ENCODE data around the gene ACOX3.
"Not testable (repeated sequence)": the region's sequence is repeated elsewhere in the genome, so short reads cannot be mapped to it uniquely, and the experiment has no call there.

ACOX3 gene

DNA sequence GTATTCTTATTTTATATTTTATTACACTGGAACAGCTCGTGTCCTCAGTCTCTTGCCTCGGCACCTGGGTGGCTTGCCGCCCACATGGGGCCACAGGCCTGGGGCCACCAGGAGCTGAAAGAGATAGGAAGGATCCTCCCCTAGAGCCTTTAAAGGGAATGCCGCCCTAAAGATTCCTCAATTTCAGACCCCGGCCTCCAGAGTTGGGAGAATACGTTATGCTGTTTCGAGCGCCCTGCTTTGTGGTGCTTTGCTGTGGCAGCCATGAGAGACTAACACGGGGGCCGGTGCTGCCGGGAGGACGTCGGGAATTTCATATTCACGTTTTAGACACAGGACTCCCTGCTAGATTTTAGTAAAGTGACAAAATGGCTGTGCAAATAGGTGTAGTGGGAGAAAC, 33.2 kb downstream of the ACOX3 start:
- no peak overlapping the region for H3K27ac Mint-ChIP-seq
- peaks cover 10% of the 10 kb centered on the region for H3K4me1 Mint-ChIP-seq
- H3K9me3 Mint-ChIP-seq = no peaks in the 10 kb centered on the region
- no peaks in the 10 kb centered on the region for H3K27me3 Mint-ChIP-seq
- DNase-seq (no peak), ATAC-seq (no peak)
- no peak overlapping the region for H3K4me3 Mint-ChIP-seq

DNA sequence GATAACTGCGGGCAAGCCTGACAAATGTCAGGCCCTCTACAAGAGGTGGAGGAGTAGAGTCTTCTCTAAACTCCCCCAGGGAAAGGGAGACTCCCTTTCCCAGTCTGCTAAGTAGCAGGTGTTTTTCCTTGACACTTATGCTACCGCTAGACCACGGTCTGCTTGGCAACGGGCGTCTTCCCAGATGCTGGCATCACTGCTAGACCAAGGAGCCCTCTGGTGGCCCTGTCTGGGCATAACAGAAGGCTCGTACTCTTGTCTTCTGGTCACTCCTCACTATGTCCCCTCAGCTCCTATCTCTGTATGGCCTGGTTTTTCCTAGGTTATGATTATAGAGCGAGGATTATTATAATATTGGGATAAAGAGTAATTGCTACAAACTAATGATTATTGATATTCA, 33.6 kb downstream of the ACOX3 start:
- not testable (repeated sequence) for H3K4me3 Mint-ChIP-seq

DNA sequence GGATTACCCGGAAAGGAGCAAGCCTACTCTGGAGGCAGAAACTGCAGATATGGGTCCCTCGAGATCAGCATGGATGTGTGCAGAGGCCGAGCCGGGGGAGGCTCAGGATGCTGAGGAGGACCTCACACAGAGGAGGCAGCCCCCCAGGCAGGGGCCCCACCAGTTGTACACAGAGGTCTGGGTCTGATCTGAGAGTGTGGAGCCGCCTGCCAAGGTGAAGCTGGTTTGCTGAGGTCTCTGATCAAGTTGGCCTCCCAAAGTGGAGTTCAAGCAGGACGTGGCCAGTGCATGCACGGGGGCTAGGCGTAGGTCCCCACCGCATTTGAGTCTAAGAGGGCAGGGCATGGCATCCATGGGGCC, 35.0 kb downstream of the ACOX3 start:
- no peak overlapping the region for H3K27ac Mint-ChIP-seq
- no peak for ATAC-seq
- DNase-seq = no peak
- no peaks in the 10 kb centered on the region for H3K9me3 Mint-ChIP-seq
- peaks cover 10% of the 10 kb centered on the region for H3K4me1 Mint-ChIP-seq
- no peak overlapping the region for H3K4me3 Mint-ChIP-seq
- no peaks in the 10 kb centered on the region for H3K27me3 Mint-ChIP-seq

More for the DNA sequence above, 33.6 kb downstream of the ACOX3 start:
- not testable (repeated sequence) for H3K27ac Mint-ChIP-seq, H3K4me1 Mint-ChIP-seq, H3K27me3 Mint-ChIP-seq, H3K9me3 Mint-ChIP-seq, DNase-seq, ATAC-seq

DNA sequence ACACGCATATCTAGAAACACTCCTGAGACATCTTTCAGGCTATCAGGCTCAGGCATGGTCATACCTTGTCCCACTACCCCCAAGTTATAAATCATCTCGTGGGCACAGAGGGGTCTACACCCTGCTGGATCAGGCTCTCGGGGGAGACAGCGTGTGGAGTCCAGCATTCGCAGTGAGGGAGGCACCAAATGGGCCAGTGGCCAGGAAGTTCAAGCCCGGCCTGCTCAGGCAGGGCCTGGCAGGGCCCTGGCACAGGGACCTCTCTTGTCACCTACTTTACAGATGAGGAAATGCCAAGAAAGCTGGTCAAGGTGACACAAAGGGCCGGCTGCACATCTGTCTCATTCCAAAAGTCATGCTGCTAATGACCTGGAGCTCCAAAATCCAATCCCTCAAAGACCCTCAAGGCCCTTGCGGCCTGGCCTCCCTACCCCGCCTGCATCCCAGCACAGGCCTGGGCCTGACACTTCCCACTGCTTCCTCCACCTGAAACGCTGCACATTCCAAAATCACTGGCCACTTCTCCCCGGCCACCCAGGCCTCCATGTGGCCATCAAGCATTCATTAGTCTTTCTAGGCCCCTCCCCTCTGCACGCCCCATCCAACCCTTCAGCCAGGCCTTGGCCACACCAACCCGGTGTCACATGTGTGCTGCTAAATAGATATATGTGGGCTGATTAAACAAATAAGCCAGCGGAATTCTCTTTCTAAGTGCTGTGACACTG, 35.6 kb downstream of the ACOX3 start:
- Mint-ChIP-seq H3K9me3 (no peaks in the 10 kb centered on the region), H3K27me3 (no peaks in the 10 kb centered on the region), H3K27ac (no peak overlapping the region), H3K4me1 (peaks cover 10% of the 10 kb centered on the region), H3K4me3 (no peak overlapping the region)
- ATAC-seq = no peak
- no peak for DNase-seq

DNA sequence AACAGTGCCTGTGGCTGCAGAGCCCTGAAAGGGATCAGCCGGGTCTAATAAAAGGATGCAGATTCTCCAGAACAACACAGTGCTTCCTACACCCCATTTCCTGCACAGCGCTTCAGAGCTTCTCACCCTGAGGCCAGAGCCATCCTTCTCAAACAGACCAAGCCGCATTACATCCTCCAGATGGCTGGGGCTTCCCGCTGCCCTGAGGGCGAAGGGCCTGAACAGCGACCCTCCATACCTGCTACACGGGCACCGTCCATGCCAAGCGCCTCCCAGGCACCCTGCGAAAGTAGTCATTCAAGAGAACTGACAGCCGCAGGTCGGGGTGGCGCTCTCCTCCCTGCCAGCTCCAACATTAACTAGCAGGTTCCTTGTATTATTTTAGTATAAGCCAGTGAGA, 36.5 kb downstream of the ACOX3 start:
- no peak for ATAC-seq
- Mint-ChIP-seq H3K4me3 (no peak overlapping the region), H3K27me3 (no peaks in the 10 kb centered on the region), H3K27ac (no peak overlapping the region), H3K4me1 (no peaks in the 10 kb centered on the region), H3K9me3 (no peaks in the 10 kb centered on the region)
- no peak for DNase-seq

DNA sequence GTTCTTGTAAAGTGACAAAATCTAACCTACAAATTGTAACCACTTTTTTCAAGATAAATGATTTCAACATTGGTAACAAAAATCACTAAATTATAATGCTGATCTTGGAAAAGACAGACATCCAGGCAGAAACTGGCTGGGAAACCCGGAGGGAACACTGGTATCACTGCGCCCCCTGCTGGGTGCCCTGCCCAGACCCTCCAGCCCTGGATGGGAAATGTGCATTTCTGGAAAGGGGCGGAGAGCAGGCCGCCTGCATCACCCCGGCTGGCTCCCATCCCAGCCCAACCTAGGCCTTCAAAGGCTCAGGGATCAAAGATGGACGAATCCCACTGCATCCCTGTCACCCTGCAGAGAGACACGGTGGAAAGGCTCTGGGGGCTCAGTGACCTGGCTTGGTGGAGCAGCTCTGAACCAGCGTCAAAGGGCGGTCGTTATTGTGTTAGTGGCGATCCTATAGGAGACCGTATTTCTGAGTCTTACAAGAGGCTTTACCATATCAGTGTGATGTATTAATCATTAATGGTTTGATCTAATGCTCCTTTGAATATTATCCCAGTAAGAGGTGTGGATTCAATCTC, 37.3 kb downstream of the ACOX3 start:
- Mint-ChIP-seq H3K27ac (no peak overlapping the region), H3K4me3 (no peak overlapping the region), H3K27me3 (no peaks in the 10 kb centered on the region), H3K4me1 (no peaks in the 10 kb centered on the region), H3K9me3 (no peaks in the 10 kb centered on the region)
- DNase-seq = peak in 1 of 2 donors; percentile 16
- peak; percentile 56 for ATAC-seq

DNA sequence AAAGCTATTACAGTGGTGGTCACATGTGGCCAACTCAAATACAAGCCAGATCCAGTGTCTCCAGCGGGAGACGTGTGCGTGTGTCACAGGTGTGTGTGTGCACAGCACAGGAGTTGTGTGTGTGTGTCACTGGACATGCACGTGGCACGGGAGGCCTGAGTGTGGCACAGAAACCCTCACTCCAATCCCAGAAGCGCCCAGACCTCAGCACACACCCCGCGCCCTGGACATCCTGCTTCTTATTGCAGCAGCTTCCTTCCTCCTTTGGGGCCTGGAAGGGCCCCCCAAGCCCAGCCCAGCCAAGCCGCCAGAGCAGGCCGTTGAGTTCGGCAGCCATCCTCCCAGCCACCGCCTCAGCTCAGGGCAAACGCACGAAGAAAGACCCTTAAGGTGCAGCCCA, 37.9 kb downstream of the ACOX3 start:
- ATAC-seq (no peak), DNase-seq (no peak)
- no peaks in the 10 kb centered on the region for H3K4me1 Mint-ChIP-seq
- no peak overlapping the region for H3K4me3 Mint-ChIP-seq
- H3K27ac Mint-ChIP-seq = peak overlapping the region in 1 of 2 donors; percentile 35
- no peaks in the 10 kb centered on the region for H3K27me3 Mint-ChIP-seq
- H3K9me3 Mint-ChIP-seq = no peaks in the 10 kb centered on the region

DNA sequence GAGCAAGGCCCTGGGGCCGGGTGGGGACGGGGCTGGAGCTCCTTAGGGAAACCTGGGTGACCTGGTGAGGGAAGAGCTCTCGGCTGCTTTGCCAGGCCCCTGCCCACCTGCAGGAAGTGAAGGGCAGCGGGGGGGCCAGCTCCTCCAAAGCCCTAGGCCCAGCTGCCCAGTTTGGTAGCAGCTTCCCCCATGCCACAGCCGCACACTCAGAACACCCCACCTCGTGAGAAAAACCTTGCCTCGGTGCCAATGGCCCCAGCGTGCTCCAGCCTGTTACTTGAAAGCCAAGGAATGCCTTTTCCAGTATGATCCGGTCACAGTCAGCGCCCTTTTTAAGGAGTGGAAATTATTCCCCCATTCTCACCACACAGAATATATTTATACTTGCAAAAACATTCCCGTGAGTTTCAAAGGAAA, 38.3 kb downstream of the ACOX3 start:
- Mint-ChIP-seq H3K27me3 (no peaks in the 10 kb centered on the region), H3K27ac (no peak overlapping the region), H3K4me3 (no peak overlapping the region), H3K4me1 (no peaks in the 10 kb centered on the region), H3K9me3 (no peaks in the 10 kb centered on the region)
- no peak for DNase-seq
- no peak for ATAC-seq

DNA sequence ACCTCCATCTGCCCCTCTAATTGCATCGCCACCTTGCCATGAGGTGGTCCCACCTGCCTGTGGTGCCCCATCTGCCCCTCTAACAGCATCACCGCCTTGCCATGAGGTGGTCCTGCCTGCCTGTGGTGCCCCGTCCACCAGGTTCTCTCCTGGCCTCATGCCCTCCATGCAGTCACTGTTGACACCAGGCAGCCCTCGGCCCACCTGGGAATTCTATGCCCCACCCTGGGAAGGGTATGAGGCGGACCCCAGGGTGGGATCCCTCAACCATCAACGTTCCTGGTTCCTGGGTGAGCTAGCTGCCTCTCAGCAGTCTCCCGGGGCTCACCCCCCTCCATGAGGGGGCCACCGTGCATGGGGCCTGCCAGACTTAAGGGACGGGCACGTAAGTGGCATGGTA, 38.9 kb downstream of the ACOX3 start:
- Mint-ChIP-seq H3K27ac (peak overlapping the region in 1 of 2 donors; percentile 96), H3K9me3 (no peaks in the 10 kb centered on the region), H3K27me3 (no peaks in the 10 kb centered on the region), H3K4me3 (no peak overlapping the region), H3K4me1 (no peaks in the 10 kb centered on the region)
- DNase-seq = no peak
- ATAC-seq = peak; percentile 25

DNA sequence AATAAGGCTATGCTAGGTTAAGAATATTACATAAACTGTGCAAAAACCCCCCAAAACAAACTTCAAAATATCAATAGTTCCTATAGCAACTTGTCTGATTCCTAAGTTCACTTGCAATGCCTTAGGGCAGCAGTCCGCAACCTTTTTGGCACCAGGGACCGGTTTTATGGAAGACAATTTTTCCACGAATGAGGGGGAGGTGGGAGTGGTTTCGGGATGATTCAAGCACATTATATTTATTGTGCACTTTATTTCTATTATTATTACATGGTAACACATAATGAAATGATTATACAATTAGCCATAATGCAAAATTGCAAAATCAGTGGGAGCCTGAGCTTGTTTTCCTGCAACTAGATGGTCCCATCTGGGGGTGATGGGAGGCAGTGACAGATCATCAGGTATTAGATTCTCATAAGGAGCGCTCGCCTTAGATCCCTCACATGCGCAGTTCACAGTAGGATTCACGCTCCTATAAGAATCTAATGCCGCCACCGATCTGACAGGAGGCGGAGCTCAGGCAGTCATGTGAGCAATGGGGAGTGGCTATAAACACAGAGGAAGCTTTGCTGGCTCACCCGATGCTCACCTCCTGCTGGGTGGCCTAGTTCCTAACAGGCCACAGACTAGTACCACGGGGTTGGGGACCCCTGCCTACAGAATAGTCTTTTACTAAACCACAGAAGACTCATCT, 39.7 kb downstream of the ACOX3 start:
- no peak for ATAC-seq
- Mint-ChIP-seq H3K9me3 (no peaks in the 10 kb centered on the region), H3K27ac (peak overlapping the region in 1 of 2 donors; percentile 96), H3K4me3 (no peak overlapping the region), H3K27me3 (no peaks in the 10 kb centered on the region), H3K4me1 (no peaks in the 10 kb centered on the region)
- no peak for DNase-seq

DNA sequence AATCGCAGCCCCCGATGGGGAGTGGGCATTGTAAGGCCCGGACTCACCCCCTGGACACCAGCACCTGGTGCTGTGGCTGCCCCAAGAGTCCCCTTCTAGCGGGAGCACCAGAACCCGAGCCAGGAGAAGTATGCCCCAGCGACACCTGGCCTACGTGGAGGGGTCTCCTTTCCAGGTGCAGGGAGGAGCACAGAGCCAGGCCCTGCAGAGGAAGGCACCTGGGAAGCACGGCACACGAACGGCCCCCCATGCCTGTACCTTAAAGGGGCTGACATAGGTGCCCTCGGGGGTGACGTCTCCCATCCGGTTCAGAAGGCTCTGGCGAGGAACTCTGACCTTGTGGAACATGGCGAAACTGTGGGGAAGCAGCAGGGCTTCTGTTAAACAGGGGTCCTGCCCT, 41.2 kb downstream of the ACOX3 start:
- H3K4me3 Mint-ChIP-seq = no peak overlapping the region
- no peak for DNase-seq
- ATAC-seq = no peak
- H3K4me1 Mint-ChIP-seq = no peaks in the 10 kb centered on the region
- H3K27me3 Mint-ChIP-seq = no peaks in the 10 kb centered on the region
- no peak overlapping the region for H3K27ac Mint-ChIP-seq
- no peaks in the 10 kb centered on the region for H3K9me3 Mint-ChIP-seq

DNA sequence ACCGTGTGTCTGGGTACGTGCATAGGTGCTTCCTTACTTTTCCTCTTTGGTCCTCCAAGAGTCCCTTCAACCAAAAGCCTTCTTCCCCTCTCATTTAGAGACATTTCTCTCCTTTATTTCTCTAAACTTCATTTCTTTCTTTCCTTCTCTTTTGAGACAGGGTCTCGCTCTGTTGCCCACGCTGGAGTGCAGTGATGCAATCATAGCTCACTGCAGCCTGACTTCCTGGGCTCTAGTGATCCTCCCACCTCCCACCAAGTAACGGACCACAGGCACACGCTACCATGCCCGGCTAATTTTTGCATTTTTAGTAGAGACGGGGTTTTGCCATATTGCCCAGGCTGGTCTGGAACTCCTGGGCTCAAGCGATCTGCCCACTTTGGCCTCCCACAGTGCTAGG, 42.2 kb downstream of the ACOX3 start:
- Mint-ChIP-seq H3K9me3 (no peaks in the 10 kb centered on the region), H3K4me1 (no peaks in the 10 kb centered on the region), H3K27ac (peak overlapping the region in 1 of 2 donors; percentile 4), H3K4me3 (no peak overlapping the region), H3K27me3 (no peaks in the 10 kb centered on the region)
- ATAC-seq (no peak), DNase-seq (no peak)

DNA sequence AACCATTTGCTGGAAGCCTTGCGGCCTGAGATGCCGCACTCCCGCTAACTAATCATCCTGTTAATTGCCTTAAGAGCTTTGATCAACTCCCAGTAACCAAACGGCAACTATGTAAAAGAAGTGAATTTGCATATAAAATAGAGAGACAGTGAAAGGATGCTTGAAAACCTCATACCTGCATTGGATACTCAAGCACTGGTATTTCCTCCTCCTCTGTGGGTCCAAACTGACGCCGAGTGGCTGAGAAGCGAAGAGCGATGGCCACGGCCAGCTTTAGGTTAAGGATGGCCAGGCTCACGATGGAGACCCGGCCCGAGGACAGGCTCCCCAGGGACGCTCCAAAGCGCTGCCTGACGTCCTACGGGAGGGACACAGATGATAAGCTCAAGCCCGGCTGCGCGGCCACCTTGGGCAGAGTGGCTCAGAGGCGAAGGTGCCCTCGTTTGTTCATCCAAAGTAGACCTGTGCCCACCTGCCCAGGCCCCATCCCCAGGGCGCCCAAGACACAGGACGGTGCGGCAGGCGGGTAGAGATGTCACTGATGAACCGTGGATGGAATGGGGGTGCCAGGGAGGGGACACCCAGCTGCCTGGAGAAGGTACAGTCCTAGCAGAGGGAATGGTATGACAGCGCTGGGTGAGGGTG, 43.6 kb downstream of the ACOX3 start:
- H3K9me3 Mint-ChIP-seq = no peaks in the 10 kb centered on the region
- no peaks in the 10 kb centered on the region for H3K27me3 Mint-ChIP-seq
- H3K27ac Mint-ChIP-seq = peak overlapping the region in 1 of 2 donors; percentile 57
- no peak overlapping the region for H3K4me3 Mint-ChIP-seq
- no peaks in the 10 kb centered on the region for H3K4me1 Mint-ChIP-seq
- DNase-seq (no peak), ATAC-seq (no peak)

DNA sequence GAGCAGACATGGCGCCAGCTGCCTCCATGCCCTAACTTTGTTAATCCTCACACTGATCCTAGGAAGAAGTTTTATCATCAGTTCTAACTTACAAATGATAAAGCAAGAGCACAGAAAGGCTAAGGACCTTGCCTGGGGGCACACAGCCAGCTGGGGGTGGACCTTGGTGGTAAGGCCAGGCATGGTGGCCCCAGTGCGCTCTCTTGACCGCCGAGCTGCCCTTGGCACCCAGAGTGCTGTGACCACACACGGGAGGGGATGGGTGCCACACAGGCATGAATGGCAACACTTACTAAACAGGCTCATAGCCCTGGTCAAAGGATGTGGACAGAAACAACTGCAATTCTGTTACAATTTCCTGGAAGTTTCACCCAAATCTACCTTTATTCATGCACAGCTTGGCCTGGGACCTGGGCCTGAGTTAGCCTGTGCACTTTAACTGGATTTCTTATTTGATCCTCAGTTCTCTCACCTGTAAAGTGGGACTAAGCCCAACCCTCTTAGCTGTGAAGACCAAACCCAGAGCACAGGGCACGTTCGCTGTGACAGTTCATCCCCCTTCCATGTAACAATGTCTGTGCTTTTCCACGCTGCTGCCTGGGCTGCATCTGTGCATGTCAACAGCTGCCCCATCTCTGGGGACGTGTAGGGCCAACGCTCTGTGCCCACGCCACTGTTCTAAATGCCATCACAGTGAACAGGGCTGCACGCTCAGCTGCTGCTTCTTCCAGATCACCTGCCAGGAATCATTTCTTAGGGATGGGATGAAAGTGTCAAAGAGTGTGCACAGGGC, 44.8 kb downstream of the ACOX3 start:
- H3K27me3 Mint-ChIP-seq = no peaks in the 10 kb centered on the region
- no peaks in the 10 kb centered on the region for H3K4me1 Mint-ChIP-seq
- ATAC-seq (no peak), DNase-seq (no peak)
- no peak overlapping the region for H3K27ac Mint-ChIP-seq
- no peaks in the 10 kb centered on the region for H3K9me3 Mint-ChIP-seq
- no peak overlapping the region for H3K4me3 Mint-ChIP-seq

DNA sequence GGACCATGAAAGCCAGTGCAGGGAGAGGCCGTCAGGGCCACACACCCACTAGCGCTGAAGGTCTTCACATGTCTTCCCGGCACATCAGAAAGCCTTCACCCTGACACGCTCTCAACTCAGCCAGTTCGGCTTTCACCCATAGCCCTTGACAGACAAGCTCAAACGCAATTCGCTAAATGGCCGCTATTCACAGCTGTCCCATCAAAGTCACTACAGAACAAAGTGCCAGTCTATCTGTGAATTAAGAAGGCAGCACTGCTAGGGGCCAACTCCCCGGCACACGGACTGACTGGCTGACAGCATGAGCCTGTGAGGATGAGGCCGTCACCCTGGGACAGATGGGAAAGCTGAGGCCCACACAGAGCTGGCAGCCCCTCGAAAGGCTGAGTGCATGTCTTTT, 45.7 kb downstream of the ACOX3 start:
- DNase-seq (no peak), ATAC-seq (no peak)
- Mint-ChIP-seq H3K27me3 (no peaks in the 10 kb centered on the region), H3K9me3 (no peaks in the 10 kb centered on the region), H3K27ac (no peak overlapping the region), H3K4me3 (no peak overlapping the region), H3K4me1 (no peaks in the 10 kb centered on the region)

Data from stimulated activated naive CD8-positive, alpha-beta T cell treated with anti-CD3 and anti-CD28 coated beads, Interleukin-15, amount 100 ng/mL, for 72 hours (primary cell).